Endothelial cell of hepatic sinusoid (primary cell): ENCODE results near the gene BTBD9.
"Not testable (repeated sequence)": the region's sequence is repeated elsewhere in the genome, so short reads cannot be mapped to it uniquely, and the experiment has no call there.

Experiments
- in situ Hi-C: cut with HindIII; loops from 2 replicates; pipeline ENCODE4 v1.10.0; 2017; ENCODE audit warnings: low sequenced_read_pairs

Gene BTBD9

DNA sequence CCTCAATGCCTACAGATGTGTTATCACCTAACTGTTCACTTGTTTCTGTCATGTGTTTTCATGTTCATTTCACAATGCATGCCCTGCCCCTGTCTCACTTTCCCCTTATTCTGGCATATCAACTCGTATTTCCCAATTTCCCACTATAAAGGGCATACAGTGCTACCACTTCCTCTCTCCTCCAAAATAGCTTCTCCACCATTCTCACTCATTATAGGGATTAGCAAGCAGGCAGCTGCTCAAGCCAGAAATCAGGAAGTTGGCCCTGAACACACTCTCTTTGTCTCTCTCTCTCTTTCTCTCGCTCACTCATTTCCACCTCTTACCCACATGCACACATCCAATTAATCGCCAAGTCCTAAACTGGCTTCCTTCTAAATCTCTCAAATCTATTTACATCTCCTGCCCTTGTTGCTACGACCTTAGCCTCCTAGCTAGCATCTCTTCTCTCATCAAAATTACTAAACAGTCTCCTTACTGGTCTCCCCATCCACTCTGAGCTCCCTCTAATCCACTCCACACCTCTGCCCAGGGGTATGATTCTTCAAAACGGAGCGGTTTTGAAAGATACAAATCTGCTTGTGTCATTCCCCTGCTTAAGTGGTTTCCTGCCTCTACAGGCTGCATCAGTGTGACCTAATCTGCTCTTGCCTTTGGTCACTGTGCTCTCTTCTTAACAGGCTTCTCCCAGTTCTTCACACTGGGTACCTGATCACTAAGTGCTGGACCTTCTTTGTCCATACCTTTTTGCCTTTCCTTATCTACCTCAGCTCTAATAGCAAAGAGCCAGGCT is 196.2 kb downstream of the BTBD9 start:
- in situ Hi-C loops: no loop called here

DNA sequence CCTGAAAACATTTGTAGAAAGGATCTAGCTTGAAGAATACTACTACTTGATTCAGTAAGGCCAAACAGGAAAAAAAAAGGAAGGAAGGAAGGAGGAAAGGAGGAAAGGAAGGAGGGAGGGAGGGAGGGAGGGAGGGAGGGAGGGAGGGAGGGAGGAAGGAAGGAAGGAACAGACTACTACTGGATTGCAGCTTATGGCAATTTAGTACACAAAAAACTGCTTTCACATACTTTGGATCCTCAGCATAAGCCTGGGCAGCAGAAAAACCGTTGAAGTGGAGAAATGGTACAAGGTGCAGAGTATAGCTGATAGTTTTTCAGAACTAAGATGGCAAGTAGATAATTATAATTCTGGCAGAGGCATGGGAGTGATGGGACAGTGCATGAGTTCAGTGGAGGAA is 201.6 kb downstream of the BTBD9 start:
- in situ Hi-C loops: no loop called here

DNA sequence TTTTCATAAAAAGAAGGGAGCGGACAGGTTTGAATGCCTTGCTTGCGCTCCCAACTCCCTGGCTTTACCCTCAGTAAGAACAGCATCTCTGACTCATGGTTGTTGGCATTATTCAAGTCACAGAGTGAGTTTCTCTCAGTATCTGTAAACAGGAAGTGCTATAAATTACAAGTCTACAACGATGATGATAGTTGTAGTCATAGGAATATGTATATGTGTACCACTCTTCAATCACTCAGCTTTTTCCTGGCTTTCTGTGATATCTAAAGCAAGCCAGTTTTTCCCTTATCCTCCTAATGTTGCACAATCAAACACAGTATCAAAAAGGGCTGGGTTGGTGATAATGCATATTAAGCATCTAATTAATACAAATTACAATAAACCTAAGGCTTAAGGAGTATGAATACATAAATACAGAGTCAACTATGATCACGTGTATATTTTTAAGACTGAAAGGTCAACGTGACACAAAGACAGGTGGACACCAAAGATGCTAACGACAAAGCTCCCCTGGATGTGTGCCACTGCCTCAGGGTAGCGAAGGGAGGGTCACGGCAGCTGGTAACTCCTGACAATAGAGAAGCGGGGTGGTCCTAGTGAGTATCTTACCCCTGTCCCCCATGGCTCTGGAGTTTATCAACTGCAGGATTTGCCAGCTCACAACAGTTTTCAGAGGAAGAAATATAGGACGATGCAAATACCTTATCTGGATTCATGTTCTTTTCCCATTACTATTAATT is 202.8 kb downstream of the BTBD9 start:
- in situ Hi-C loops: no loop called here

GRCh38 chr6:38435330-38435729 is 204.4 kb downstream of the BTBD9 start:
- in situ Hi-C loops: no loop called here

DNA sequence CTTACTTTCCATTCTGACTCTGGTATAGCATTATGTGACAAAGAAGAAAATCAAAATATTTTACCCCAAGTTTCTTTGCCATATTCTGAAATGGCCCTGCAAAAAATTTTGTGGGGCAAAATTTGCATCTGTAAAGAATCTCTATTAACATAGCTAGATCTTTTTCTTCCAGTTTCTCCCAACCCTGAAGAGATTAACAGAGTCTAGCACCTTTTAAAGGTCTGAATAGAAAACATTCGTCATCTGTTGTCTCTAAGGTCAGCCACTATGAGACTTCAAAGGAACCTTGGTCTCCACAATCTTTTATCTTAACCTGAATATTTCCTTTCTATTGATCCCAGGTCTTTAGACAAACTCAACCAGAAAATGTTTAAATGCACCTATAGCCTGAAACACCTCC is 205.7 kb downstream of the BTBD9 start:
- in situ Hi-C loops: no loop called here

DNA sequence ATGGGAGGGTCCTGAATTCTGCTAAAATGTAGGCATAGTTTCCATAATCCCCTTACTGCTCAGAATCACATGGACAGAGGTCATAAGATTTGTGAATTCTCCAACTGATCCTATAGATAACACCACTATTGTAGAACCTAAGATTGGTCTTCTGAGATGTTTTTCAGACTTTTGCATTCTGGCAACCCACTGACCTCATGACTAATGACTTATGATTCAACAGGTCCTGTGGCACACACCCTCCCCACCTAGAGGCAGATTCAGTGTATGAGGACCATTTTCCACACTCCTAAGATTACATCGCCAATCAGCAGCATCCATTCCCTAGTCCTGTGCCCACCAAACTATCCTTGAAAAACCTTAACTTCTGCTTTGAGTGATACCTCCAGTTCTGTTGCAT is 207.2 kb downstream of the BTBD9 start:
- in situ Hi-C loops: no loop called here

DNA sequence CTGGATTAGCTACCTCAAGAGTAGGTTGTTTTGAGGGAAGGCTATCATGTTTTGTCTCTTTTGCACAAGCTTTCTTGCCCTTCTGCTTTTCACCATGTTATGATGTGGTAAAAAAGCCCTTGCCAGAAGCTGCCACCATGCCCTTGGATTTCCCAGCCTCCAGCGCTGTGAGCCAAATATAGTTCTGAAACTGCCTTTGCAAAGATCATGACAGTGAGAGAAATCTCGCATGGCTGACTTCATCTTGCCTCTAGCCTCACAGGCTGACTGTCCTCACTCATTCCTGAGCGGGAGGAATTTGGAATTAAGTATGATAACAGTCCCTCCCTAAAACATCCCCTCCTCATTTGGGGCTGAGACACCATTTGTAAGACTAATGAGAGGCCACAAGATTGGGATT is 207.7 kb downstream of the BTBD9 start:
- in situ Hi-C loops: no loop called here

- in situ Hi-C loops: no loop called here
Measured at GRCh38 chr6:38429546-38429945, 210.2 kb downstream of the BTBD9 start.

- in situ Hi-C loops: no loop called here
Measured at GRCh38 chr6:38427492-38428210, 212.1 kb downstream of the BTBD9 start.

GRCh38 chr6:38425788-38426488 is 213.8 kb downstream of the BTBD9 start:
- in situ Hi-C loops: not testable (repeated sequence)

DNA sequence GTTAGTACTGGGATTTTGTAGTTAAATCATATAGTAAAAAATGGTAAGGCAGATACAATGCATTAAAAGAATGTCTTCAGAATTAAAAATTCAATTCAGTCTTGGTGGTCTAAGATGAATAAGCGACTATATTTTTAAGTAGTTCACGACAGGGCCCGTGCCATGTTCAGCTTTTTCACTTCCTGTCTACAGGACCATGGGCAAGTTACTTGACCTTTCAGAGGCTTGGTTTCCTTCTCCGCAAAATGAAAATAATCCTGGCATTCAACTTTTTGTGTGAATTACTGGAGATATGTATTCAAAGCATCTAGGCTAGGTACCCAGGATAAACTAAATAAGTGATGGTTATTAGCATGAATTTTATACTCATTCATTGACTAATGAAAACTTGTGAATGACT is 216.0 kb downstream of the BTBD9 start:
- in situ Hi-C loops: no loop called here

GRCh38 chr6:38420207-38420606 is 219.5 kb downstream of the BTBD9 start:
- in situ Hi-C loops: no loop called here

DNA sequence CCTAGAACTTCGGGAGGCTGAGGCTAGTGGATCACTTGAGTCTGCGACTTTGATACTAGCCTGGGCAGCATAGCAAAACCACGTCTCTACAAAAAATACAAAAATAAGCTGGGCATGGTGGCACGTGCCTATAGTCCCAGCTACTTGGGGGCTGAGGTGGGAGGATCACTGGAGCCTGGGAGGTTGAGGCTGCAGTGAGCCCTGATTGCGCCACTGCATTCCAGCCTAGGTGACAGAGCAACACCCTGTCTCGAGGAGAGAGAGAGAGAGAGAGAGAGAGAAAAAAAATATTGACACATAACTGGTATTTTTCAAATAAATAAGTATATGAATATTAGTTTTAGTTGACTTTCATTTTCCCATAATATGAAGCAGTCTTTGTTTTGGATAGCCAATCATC is 222.2 kb downstream of the BTBD9 start:
- in situ Hi-C loops: no loop called here

- in situ Hi-C loops: no loop called here
Measured at GRCh38 chr6:38415231-38416005, 224.3 kb downstream of the BTBD9 start.

DNA sequence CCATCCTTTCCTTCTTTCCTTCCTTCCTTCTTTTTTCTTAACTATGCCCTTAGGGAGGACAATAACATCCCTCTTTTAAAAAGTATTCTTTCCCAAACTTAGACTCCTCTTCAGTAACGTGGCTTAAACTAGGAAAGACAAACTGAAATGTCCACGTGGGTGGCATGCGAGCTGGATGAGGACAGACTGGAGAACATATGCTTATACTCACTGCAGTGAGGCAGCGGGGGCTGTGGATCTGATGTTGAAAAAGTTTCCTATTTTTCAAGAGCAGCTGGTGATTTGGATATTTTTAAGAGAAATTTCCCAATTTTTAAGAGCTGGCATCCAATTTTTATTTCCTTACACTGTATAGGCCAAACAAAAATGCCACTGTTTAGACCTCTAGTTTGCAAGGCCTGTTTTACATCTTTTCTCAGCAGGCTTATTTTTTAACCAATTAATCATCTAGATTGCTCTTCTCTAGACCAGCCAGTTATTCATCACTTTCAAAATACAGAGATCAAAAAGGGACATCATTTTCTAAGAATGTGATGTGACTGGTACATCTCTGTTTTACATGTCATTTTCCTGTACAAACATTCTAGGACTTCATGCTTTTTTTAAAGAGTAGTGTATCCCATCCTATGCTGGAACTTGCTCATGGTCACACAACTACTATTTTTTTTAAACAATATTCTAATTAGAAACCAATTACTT is 226.5 kb downstream of the BTBD9 start:
- in situ Hi-C loops: no loop called here

DNA sequence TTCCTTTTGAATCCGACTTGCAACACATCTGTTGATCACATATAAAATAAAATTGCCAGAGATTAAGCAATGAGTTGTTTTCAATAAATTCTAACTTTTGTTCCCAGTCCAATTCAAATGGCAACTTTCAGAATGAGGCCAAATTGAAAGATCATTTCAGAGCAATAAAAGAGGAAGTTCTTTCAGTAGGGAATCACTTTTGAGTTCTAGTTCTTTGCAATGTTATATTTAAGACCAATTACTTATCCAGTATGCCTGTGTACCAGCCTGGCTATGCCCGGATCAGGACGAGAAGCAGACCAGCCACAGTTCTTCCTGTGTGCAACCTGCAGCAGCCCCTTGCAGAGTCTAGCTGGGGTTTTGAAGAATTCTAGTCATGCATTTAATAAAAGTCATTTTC is 232.5 kb downstream of the BTBD9 start:
- in situ Hi-C loops: no loop called here

- in situ Hi-C loops: no loop called here
Measured at GRCh38 chr6:38406096-38406495, 233.6 kb downstream of the BTBD9 start.

DNA sequence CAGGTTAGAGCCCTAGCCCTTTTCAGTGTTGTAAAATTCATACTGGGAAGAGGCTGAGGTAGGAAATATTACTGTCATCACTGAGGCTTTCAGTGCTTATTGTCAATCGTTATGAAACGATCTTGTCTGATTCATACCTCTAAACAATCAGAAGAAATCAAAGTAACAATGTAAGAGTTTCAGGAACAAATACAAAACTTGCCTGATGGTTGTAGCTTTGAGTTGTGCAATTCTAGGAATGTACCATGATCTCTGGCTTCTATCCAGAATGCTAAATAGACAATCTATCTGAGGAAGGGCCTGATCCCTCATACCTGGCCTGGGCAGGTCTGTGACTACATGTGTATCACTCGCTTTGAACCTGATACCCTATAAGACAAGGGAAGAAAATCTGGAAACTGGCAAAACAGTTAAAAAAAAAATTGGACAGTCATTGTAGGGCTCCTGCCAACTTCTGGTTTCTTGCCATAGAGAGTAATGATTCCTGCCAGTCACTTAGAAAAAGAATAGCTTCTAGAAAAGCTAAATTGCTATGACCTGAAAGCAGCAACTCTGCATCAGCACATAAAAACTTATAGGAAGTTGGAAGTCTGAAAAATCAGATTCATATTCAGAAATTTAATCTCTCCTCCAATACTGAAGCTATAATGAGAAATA is 234.7 kb downstream of the BTBD9 start:
- in situ Hi-C loops: no loop called here

GRCh38 chr6:38404355-38404754 is 235.4 kb downstream of the BTBD9 start:
- in situ Hi-C loops: no loop called here
